ENCODE measurements around the gene KRTAP3-1. TPM values are rescaled to one million over a fixed set of nuclear protein-coding genes. Genes with fewer than 3 reads are reported as not detected.
"Not testable (repeated sequence)": the region's sequence is repeated elsewhere in the genome, so short reads cannot be mapped to it uniquely, and the experiment has no call there.

KRTAP3-1 gene
- total RNA-seq = not detected

GRCh38 chr17:41008811-41009210, at the start of gene KRTAP3-1:
TSS of gene KRTAP3-1 (minus strand) at chr17:41009128. CDS start at chr17:41009074, 54 bp downstream.
- DNase-seq = no peak

GRCh38 chr17:41057547-41057946, 48.6 kb upstream of the KRTAP3-1 start:
- intact Hi-C loops (cut with DNase I; ENCODE audit: low total_unique reads) (no loop called here), in situ Hi-C loops (cut with MboI; ENCODE audit: low pct_ligation_motif_present in 1 of 4, low pct_unique_long_range_greater_than_20kb in 1 of 4, low sequenced_read_pairs in 3 of 4) (no loop called here)
- Histone ChIP-seq H3K4me3 (no peak overlapping the region), H3K27me3 (peaks cover 17% of the 10 kb centered on the region), H3K27ac (no peak overlapping the region), H3K9me3 (no peaks in the 10 kb centered on the region), H3K36me3 (no peaks in the 10 kb centered on the region), H3K4me1 (no peaks in the 10 kb centered on the region)
- 84 to 93% methylated on average over 1 of the region's 1 CpG for WGBS, 2 donors (ENCODE audit: low coverage in 1 of 2)
- no peak for TF ChIP-seq POLR2AphosphoS5 (IDR thresholded peaks at IDR 0.05)
- TF ChIP-seq EP300 (IDR thresholded peaks at IDR 0.05; ENCODE audit: low read depth) = no peak
- no peak for TF ChIP-seq POLR2A (IDR thresholded peaks at IDR 0.05)
- no peak for TF ChIP-seq CTCF (IDR thresholded peaks at IDR 0.05)
- DNase-seq = no peak

More at GRCh38 chr17:41008811-41009210, at the start of gene KRTAP3-1:
- Histone ChIP-seq H3K27ac (no peak within 1 kb of the TSS), H3K27me3 (no peaks in the 10 kb centered on the region), H3K4me3 (no peak within 1 kb of the TSS), H3K4me1 (no peaks in the 10 kb centered on the region), H3K36me3 (no peaks in the 10 kb centered on the region), H3K9me3 (no peaks in the 10 kb centered on the region)
- intact Hi-C loops (cut with DNase I; ENCODE audit: low total_unique reads) = no loop called here
- WGBS, 2 donors (ENCODE audit: low coverage in 1 of 2) = 82 to 87% methylated on average over 2 to 8 of the region's 8 CpGs
- TF ChIP-seq POLR2A (IDR thresholded peaks at IDR 0.05) = no peak
- in situ Hi-C loops (cut with MboI; ENCODE audit: low pct_ligation_motif_present in 1 of 4, low pct_unique_long_range_greater_than_20kb in 1 of 4, low sequenced_read_pairs in 3 of 4) = no loop called here

- in situ Hi-C loops (cut with MboI; ENCODE audit: low pct_ligation_motif_present in 1 of 4, low pct_unique_long_range_greater_than_20kb in 1 of 4, low sequenced_read_pairs in 3 of 4) = not testable (repeated sequence)
Observed at GRCh38 chr17:41055130-41055529, 46.2 kb upstream of the KRTAP3-1 start, which contains the start of gene KRTAP2-2. TSS of gene KRTAP2-2 (minus strand) at chr17:41055230. CDS start at chr17:41055211, 19 bp downstream.

GRCh38 chr17:41054556-41054955, 45.6 kb upstream of the KRTAP3-1 start:
- DNase-seq; H3K9me3 ChIP-seq; in situ Hi-C loops (cut with MboI; ENCODE audit: low pct_ligation_motif_present in 1 of 4, low pct_unique_long_range_greater_than_20kb in 1 of 4, low sequenced_read_pairs in 3 of 4); H3K4me3 ChIP-seq; H3K27me3 ChIP-seq; H3K27ac ChIP-seq; H3K36me3 ChIP-seq; H3K4me1 ChIP-seq; intact Hi-C loops (cut with DNase I; ENCODE audit: low total_unique reads): not testable (repeated sequence)
- WGBS, 2 donors (ENCODE audit: low coverage in 1 of 2) = 62 to 78% methylated on average over 5 to 7 of the region's 9 CpGs

More at GRCh38 chr17:41055130-41055529, 46.2 kb upstream of the KRTAP3-1 start, which contains the start of gene KRTAP2-2:
- H3K9me3 ChIP-seq; H3K27ac ChIP-seq; H3K27me3 ChIP-seq; intact Hi-C loops (cut with DNase I; ENCODE audit: low total_unique reads); H3K4me1 ChIP-seq; H3K36me3 ChIP-seq; H3K4me3 ChIP-seq; DNase-seq: not testable (repeated sequence)
- WGBS, 2 donors (ENCODE audit: low coverage in 1 of 2) = 40 to 73% methylated on average over 1 to 2 of the region's 6 CpGs

- in situ Hi-C loops (cut with MboI; ENCODE audit: low pct_ligation_motif_present in 1 of 4, low pct_unique_long_range_greater_than_20kb in 1 of 4, low sequenced_read_pairs in 3 of 4) = no loop called here
- H3K27me3 ChIP-seq = peaks cover 11% of the 10 kb centered on the region
- H3K4me1 ChIP-seq = no peaks in the 10 kb centered on the region
- no peaks in the 10 kb centered on the region for H3K36me3 ChIP-seq
- no peaks in the 10 kb centered on the region for H3K9me3 ChIP-seq
- 80 to 84% methylated on average over 1 to 4 of the region's 4 CpGs for WGBS, 2 donors (ENCODE audit: low coverage in 1 of 2)
- H3K4me3 ChIP-seq = no peak overlapping the region
- no peak for DNase-seq
- no peak for TF ChIP-seq POLR2AphosphoS5 (IDR thresholded peaks at IDR 0.05)
- TF ChIP-seq POLR2A (IDR thresholded peaks at IDR 0.05) = no peak
- no peak for TF ChIP-seq EP300 (IDR thresholded peaks at IDR 0.05; ENCODE audit: low read depth)
- TF ChIP-seq CTCF (IDR thresholded peaks at IDR 0.05) = no peak
- intact Hi-C loops (cut with DNase I; ENCODE audit: low total_unique reads) = no loop called here
- no peak overlapping the region for H3K27ac ChIP-seq
Observed at GRCh38 chr17:41054025-41054424, 45.1 kb upstream of the KRTAP3-1 start.

- TF ChIP-seq EP300 (IDR thresholded peaks at IDR 0.05; ENCODE audit: low read depth) = no peak
- TF ChIP-seq POLR2AphosphoS5 (IDR thresholded peaks at IDR 0.05) = no peak
- no peak for TF ChIP-seq CTCF (IDR thresholded peaks at IDR 0.05)
- no peak for TF ChIP-seq POLR2A (IDR thresholded peaks at IDR 0.05)
- Histone ChIP-seq H3K4me3 (no peak overlapping the region), H3K27me3 (peaks cover 25% of the 10 kb centered on the region), H3K27ac (no peak overlapping the region), H3K36me3 (no peaks in the 10 kb centered on the region), H3K9me3 (no peaks in the 10 kb centered on the region), H3K4me1 (no peaks in the 10 kb centered on the region)
- intact Hi-C loops (cut with DNase I; ENCODE audit: low total_unique reads) (no loop called here), in situ Hi-C loops (cut with MboI; ENCODE audit: low pct_ligation_motif_present in 1 of 4, low pct_unique_long_range_greater_than_20kb in 1 of 4, low sequenced_read_pairs in 3 of 4) (no loop called here)
- no peak for DNase-seq
Observed at GRCh38 chr17:41052566-41052965, 43.6 kb upstream of the KRTAP3-1 start.

All from transverse colon (tissue), 4 donors.